GM23338 (cell line): ENCODE data around the gene IL17REL. TPM values are rescaled to one million over a fixed set of nuclear protein-coding genes. Genes with fewer than 3 reads are reported as not detected.

Experiments
- ATAC-seq: fragments of 200-7000 bp; cut with Tn5 transposase; 3 replicates; pipeline ENCODE4 v1.9.1; 2020
- DNase-seq: peaks from one replicate; pipeline ENCODE4 v3.0.0-alpha.2; 2015; ENCODE audit warnings: low spot score
- H2AFZ ChIP-seq: fragments of 200-600 bp; sonication (generic); 2 replicates; pipeline ENCODE4 v1.8.0; 2016; ENCODE audit warnings: antibody characterized with exemption, mild to moderate bottlenecking, moderate library complexity
- H3F3A ChIP-seq: fragments of 200-600 bp; sonication (generic); replicated peaks from 2 replicates; pipeline ENCODE4 v1.8.0; 2017; ENCODE audit warnings: antibody characterized with exemption, mixed run types, low read depth
- H3K27ac ChIP-seq: fragments of 200-600 bp; sonication (generic); 2 replicates; pipeline ENCODE4 v1.6.1; 2016; ENCODE audit warnings: low read depth
- H3K27me3 ChIP-seq: fragments of 200-600 bp; sonication (generic); 2 replicates; pipeline ENCODE4 v1.8.0; 2016; ENCODE audit warnings: mild to moderate bottlenecking, mixed run types, moderate library complexity; ENCODE audit not compliant: insufficient read depth
- H3K36me3 ChIP-seq: fragments of 200-600 bp; sonication (generic); 2 replicates; pipeline ENCODE4 v1.8.0; 2016; ENCODE audit warnings: mild to moderate bottlenecking; ENCODE audit not compliant: insufficient read depth
- H3K4me1 ChIP-seq: fragments of 200-600 bp; sonication (generic); 2 replicates; pipeline ENCODE4 v1.8.0; 2016; ENCODE audit warnings: mild to moderate bottlenecking, moderate library complexity; ENCODE audit not compliant: insufficient read depth
- H3K4me2 ChIP-seq: fragments of 200-600 bp; sonication (generic); 2 replicates; pipeline ENCODE4 v1.7.1; 2017; ENCODE audit warnings: mixed run types
- H3K4me3 ChIP-seq: fragments of 200-600 bp; sonication (generic); 2 replicates; pipeline ENCODE4 v1.6.1; 2016; ENCODE audit warnings: mixed run types
- H3K79me2 ChIP-seq: fragments of 200-600 bp; sonication (generic); replicated peaks from 2 replicates; pipeline ENCODE4 v1.8.0; 2017; ENCODE audit warnings: mild to moderate bottlenecking; ENCODE audit not compliant: insufficient read depth
- H3K9me2 ChIP-seq: fragments of 200-600 bp; sonication (generic); 2 replicates; pipeline ENCODE4 v1.8.0; 2017; ENCODE audit not compliant: insufficient read depth
- H4K20me1 ChIP-seq: fragments of 200-600 bp; sonication (generic); replicated peaks from 2 replicates; pipeline ENCODE4 v1.8.0; 2017; ENCODE audit warnings: mild to moderate bottlenecking; ENCODE audit not compliant: insufficient read depth
- H3K27ac Mint-ChIP-seq: 2 replicates; pipeline ENCODE4 v1.8.0; 2020; ENCODE audit warnings: inconsistent platforms, mild to moderate bottlenecking, moderate library complexity, mixed read lengths
- H3K27me3 Mint-ChIP-seq: 3 replicates; pipeline ENCODE4 v1.8.0; 2022; ENCODE audit warnings: low read depth, mild to moderate bottlenecking, moderate library complexity, mixed read lengths, inconsistent platforms; ENCODE audit not compliant: insufficient read depth, poor library complexity
- H3K36me3 Mint-ChIP-seq: 3 replicates; pipeline ENCODE4 v1.8.0; 2021; ENCODE audit warnings: low read depth, mild to moderate bottlenecking, inconsistent platforms, moderate library complexity, mixed read lengths
- H3K4me1 Mint-ChIP-seq: 3 replicates; pipeline ENCODE4 v1.8.0; 2020; ENCODE audit warnings: mild to moderate bottlenecking, inconsistent platforms, mixed read lengths
- H3K4me3 Mint-ChIP-seq: 3 replicates; pipeline ENCODE4 v1.8.0; 2021; ENCODE audit warnings: moderate library complexity, mild to moderate bottlenecking, inconsistent platforms, mixed read lengths
- H3K9me3 Mint-ChIP-seq: 3 replicates; pipeline ENCODE4 v1.8.0; 2020; ENCODE audit warnings: moderate library complexity, mild to moderate bottlenecking, inconsistent platforms, mixed read lengths
- EZH2 ChIP-seq: fragments of 200-600 bp; sonication (generic); IDR thresholded peaks from one replicate; pipeline ENCODE4 v1.8.0; 2017; ENCODE audit warnings: antibody characterized with exemption, mild to moderate bottlenecking, low read depth; ENCODE audit not compliant: unreplicated experiment
- EZH2phosphoT487 ChIP-seq: fragments of 200-600 bp; sonication (generic); IDR thresholded peaks from one replicate; pipeline ENCODE4 v1.8.1; 2018; ENCODE audit warnings: antibody characterized with exemption; ENCODE audit not compliant: unreplicated experiment
- JUNB ChIP-seq: IDR thresholded peaks from one replicate; pipeline ENCODE4 v1.6.1; 2016; ENCODE audit warnings: antibody characterized with exemption; ENCODE audit not compliant: unreplicated experiment
- NANOG ChIP-seq: IDR thresholded peaks from 2 replicates; pipeline ENCODE4 v1.6.1; 2016; ENCODE audit warnings: antibody characterized with exemption, borderline replicate concordance
- POLR2AphosphoS5 ChIP-seq: IDR thresholded peaks from 2 replicates; pipeline ENCODE4 v1.6.1; 2016; ENCODE audit warnings: antibody characterized with exemption, low read depth
- STAT1 ChIP-seq: IDR thresholded peaks from one replicate; pipeline ENCODE4 v1.6.1; 2016; ENCODE audit warnings: antibody characterized with exemption; ENCODE audit not compliant: unreplicated experiment
- ZNF114 ChIP-seq: fragments of 250-450 bp; sonication (Bioruptor Pico); IDR thresholded peaks from 2 replicates; pipeline ENCODE4 v1.5.0; 2020; ENCODE audit warnings: mild to moderate bottlenecking, moderate library complexity
- ZNF331 ChIP-seq: fragments of 250-450 bp; sonication (Bioruptor Pico); IDR thresholded peaks from 2 replicates; pipeline ENCODE4 v1.5.0; 2020; ENCODE audit warnings: low read depth, mild to moderate bottlenecking, moderate library complexity
- polyA plus RNA-seq: library from polyadenylated mRNA; unstranded; fragments of >200 nt; fragmentation: Nextera tagmentation; extraction: Ambion mirVana; gene quantifications from 2 replicates; pipeline ENCODE4 v1.2.1, GENCODE V29; 2016
- total RNA-seq: library from RNA; depleted of rRNA; stranded (reverse); fragments of >200 nt; shearing (Covaris generic); gene quantifications from 2 replicates; pipeline ENCODE4 v1.2.3, GENCODE V29; 2014
- TF ChIP-seq, protein P1 (sequence below): IDR thresholded peaks from one replicate; pipeline ENCODE4 v1.6.1; 2018; ENCODE audit warnings: antibody characterized with exemption; ENCODE audit not compliant: unreplicated experiment
- TF ChIP-seq, protein P2 (sequence below), 2 experiments: fragments of 200-600 bp in 1 of 2; sonication (generic) in 1 of 2; conservative IDR thresholded peaks; 2 replicates each; pipeline versions ENCODE4 v1.5.1 to v1.6.1; 2016 to 2017; ENCODE audit warnings: antibody characterized with exemption in 2 of 2, low read depth in 2 of 2, mild to moderate bottlenecking in 2 of 2, moderate library complexity in 1 of 2
- TF ChIP-seq, protein P3 (sequence below): IDR thresholded peaks from 2 replicates; pipeline ENCODE4 v1.6.1; 2016; ENCODE audit warnings: antibody characterized with exemption

IL17REL gene
- total and polyA plus RNA-seq, 2 experiments from 2014 or later = 0.31 TPM; not detected in 1

DNA sequence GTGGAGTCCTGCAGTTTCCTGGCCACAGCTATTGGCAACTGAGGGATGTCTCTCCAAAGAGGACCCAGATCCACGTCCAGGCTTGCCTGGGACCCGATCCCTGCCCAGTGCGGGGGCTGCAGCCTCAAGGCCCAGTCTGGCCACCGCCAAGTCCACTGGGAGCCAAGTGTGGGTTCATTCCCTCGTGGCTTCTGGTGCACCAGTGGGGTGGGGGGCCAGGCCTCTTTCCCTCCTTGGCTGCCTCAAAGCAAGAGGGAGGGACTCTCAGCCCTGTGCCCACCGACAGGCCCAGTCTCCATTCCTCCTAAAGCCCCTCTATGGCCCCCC lies 65.3 kb downstream of the IL17REL start:
- H3F3A ChIP-seq = 0 out of 2 replicates have a peak, but pooled peaks cover 2% of the 10 kb centered on the region
- H3K9me3 Mint-ChIP-seq = no peaks in the 10 kb centered on the region
- peaks cover 10% of the 10 kb centered on the region; the same call in 1 of the 2 replicates for H3K4me1 ChIP-seq
- H4K20me1 ChIP-seq = no peaks in the 10 kb centered on the region
- H3K27me3 Mint-ChIP-seq = peaks cover 3% of the 10 kb centered on the region
- no peaks in the 10 kb centered on the region for H3K9me2 ChIP-seq
- H3K4me1 Mint-ChIP-seq = peaks cover 16% of the 10 kb centered on the region
- H3K36me3 Mint-ChIP-seq = no peaks in the 10 kb centered on the region
- H2AFZ ChIP-seq = peak overlapping the region; percentile 72; the same call in 1 of the 2 replicates
- 0 out of 2 replicates have a peak overlapping the region, but pooled peaks have one; percentile 20 for H3K4me2 ChIP-seq
- DNase-seq (no peak), ATAC-seq (no peak; the same call in 2 of the 3 replicates)
- no peaks in the 10 kb centered on the region for H3K36me3 ChIP-seq
- no peak overlapping the region for H3K27ac Mint-ChIP-seq
- no peak overlapping the region for H3K27ac ChIP-seq
- H3K79me2 ChIP-seq = no peaks in the 10 kb centered on the region
- H3K27me3 ChIP-seq = no peaks in the 10 kb centered on the region
- no peak overlapping the region for H3K4me3 Mint-ChIP-seq
- no peak overlapping the region for H3K4me3 ChIP-seq
- TF ChIP-seq, protein P1, sequence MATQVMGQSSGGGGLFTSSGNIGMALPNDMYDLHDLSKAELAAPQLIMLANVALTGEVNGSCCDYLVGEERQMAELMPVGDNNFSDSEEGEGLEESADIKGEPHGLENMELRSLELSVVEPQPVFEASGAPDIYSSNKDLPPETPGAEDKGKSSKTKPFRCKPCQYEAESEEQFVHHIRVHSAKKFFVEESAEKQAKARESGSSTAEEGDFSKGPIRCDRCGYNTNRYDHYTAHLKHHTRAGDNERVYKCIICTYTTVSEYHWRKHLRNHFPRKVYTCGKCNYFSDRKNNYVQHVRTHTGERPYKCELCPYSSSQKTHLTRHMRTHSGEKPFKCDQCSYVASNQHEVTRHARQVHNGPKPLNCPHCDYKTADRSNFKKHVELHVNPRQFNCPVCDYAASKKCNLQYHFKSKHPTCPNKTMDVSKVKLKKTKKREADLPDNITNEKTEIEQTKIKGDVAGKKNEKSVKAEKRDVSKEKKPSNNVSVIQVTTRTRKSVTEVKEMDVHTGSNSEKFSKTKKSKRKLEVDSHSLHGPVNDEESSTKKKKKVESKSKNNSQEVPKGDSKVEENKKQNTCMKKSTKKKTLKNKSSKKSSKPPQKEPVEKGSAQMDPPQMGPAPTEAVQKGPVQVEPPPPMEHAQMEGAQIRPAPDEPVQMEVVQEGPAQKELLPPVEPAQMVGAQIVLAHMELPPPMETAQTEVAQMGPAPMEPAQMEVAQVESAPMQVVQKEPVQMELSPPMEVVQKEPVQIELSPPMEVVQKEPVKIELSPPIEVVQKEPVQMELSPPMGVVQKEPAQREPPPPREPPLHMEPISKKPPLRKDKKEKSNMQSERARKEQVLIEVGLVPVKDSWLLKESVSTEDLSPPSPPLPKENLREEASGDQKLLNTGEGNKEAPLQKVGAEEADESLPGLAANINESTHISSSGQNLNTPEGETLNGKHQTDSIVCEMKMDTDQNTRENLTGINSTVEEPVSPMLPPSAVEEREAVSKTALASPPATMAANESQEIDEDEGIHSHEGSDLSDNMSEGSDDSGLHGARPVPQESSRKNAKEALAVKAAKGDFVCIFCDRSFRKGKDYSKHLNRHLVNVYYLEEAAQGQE = no peak
- TF ChIP-seq STAT1 (no peak), NANOG (no peak), ZNF114 (no peak)

DNA sequence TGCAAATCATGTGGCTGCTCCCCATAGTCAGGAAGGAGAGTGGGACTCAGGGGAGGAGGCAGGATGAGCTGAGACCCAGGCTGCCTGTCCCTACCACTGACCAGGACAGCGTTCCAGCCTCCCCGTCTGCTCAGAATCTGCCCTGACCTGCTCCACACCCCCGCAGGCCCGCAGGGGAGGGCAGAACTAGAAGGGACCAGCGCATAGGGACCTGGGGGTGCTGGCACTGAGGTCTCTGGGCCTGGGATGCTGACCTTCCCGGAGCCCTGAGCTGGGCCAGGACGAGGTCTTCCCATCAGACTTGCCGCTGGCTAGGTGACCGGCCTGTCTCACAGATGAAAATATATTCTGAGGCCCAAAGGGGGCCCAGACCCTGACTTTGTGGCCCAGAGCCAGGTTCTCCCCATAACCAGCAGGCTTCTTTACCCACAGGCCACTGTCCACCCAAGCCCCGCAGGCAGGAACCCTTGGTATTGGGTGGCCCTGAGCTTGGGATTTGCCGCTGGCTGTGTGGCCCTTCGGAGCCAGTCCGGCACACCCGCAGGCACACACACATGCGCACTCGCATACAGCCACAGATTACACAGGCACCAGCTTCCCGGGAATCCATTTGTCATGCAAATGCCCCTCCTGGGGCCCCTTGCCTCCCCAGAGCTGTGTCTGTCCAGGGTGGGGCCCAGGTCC lies 65.8 kb downstream of the IL17REL start:
- peaks cover 10% of the 10 kb centered on the region; the same call in 1 of the 2 replicates for H3K4me1 ChIP-seq
- H4K20me1 ChIP-seq = no peaks in the 10 kb centered on the region
- Mint-ChIP-seq H3K9me3 (no peaks in the 10 kb centered on the region), H3K4me1 (peaks cover 16% of the 10 kb centered on the region), H3K4me3 (no peak overlapping the region), H3K27ac (peak overlapping the region; percentile 56; the same call in 1 of the 2 replicates), H3K36me3 (no peaks in the 10 kb centered on the region), H3K27me3 (peaks cover 3% of the 10 kb centered on the region)
- no peak for DNase-seq
- no peak overlapping the region for H3K27ac ChIP-seq
- 0 out of 2 replicates have a peak, but pooled peaks cover 2% of the 10 kb centered on the region for H3F3A ChIP-seq
- no peaks in the 10 kb centered on the region for H3K36me3 ChIP-seq
- H3K27me3 ChIP-seq = no peaks in the 10 kb centered on the region
- peak overlapping the region; percentile 72; the same call in 1 of the 2 replicates for H2AFZ ChIP-seq
- 0 out of 2 replicates have a peak overlapping the region, but pooled peaks have one; percentile 20 for H3K4me2 ChIP-seq
- H3K79me2 ChIP-seq = no peaks in the 10 kb centered on the region
- ATAC-seq = peak; percentile 14
- no peak overlapping the region for H3K4me3 ChIP-seq
- H3K9me2 ChIP-seq = no peaks in the 10 kb centered on the region
- TF ChIP-seq NANOG (no peak), ZNF331 (CRISPR knock-in tag) (no peak), EZH2 (no peak), JUNB (no peak), ZNF114 (no peak), STAT1 (no peak), EZH2phosphoT487 (no peak), POLR2AphosphoS5 (no peak)
- TF ChIP-seq, protein P2, sequence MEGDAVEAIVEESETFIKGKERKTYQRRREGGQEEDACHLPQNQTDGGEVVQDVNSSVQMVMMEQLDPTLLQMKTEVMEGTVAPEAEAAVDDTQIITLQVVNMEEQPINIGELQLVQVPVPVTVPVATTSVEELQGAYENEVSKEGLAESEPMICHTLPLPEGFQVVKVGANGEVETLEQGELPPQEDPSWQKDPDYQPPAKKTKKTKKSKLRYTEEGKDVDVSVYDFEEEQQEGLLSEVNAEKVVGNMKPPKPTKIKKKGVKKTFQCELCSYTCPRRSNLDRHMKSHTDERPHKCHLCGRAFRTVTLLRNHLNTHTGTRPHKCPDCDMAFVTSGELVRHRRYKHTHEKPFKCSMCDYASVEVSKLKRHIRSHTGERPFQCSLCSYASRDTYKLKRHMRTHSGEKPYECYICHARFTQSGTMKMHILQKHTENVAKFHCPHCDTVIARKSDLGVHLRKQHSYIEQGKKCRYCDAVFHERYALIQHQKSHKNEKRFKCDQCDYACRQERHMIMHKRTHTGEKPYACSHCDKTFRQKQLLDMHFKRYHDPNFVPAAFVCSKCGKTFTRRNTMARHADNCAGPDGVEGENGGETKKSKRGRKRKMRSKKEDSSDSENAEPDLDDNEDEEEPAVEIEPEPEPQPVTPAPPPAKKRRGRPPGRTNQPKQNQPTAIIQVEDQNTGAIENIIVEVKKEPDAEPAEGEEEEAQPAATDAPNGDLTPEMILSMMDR (conservative IDR thresholded peaks at IDR 0.05; ENCODE audit: low read depth in 2 of 2) = no peak
- TF ChIP-seq, protein P3, sequence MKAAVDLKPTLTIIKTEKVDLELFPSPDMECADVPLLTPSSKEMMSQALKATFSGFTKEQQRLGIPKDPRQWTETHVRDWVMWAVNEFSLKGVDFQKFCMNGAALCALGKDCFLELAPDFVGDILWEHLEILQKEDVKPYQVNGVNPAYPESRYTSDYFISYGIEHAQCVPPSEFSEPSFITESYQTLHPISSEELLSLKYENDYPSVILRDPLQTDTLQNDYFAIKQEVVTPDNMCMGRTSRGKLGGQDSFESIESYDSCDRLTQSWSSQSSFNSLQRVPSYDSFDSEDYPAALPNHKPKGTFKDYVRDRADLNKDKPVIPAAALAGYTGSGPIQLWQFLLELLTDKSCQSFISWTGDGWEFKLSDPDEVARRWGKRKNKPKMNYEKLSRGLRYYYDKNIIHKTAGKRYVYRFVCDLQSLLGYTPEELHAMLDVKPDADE = no peak
- TF ChIP-seq, protein P1 = no peak
